ENCODE results near the gene RASSF7. TPM values are rescaled to one million over a fixed set of nuclear protein-coding genes. Genes with fewer than 3 reads are reported as not detected.
A peak's percentile ranks its signal among the peaks of the same experiment; 100 is the strongest.

Gene RASSF7
- total RNA-seq, 1 experiment from 2014 or later = 32.5 TPM

DNA sequence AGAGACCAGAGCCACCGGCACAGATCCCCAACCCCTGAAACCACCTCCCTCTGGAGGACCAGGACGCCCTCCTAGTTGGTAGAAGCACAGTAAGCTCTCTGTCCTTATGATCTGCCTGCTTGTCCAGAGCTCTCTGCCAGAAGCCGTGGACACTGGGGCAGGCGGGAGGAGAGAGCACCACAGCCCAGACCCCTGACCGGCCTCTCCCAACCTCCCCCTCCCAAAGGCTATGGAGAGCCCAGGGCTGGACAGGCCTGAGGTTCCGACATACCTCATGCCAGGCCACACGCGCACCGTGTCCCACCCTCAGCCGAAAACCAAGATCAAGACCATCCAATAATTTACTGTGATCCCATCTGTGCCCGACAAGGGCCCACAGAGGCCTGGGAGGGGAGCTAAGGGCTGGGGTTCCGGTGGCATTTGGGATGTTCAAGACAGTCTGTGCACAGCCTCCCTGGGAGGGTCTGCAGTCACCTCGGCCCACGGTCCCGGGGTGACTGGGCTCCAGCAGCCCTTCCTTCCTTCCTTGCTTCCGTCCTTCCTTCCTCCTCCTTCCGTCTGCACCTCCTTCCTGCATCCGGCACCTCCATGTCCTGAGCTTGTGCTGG lies 28.7 kb upstream of the RASSF7 start:
- peaks cover 5% of the 10 kb centered on the region; the same call in 1 of the 2 replicates for H3K36me3 Mint-ChIP-seq
- ChIA-PET CTCF (interaction anchor here (1.3 kb wide), 1 partner anchor 125 kb away, joined by 4 read pairs; no protein-coding TSS in a partner anchor), POLR2A (no interaction called here)
- H3K27me3 Mint-ChIP-seq (ENCODE audit: low read depth) = peaks cover 6% of the 10 kb centered on the region
- no peaks in the 10 kb centered on the region for H3K4me1 Mint-ChIP-seq
- DNase-seq (ENCODE audit: low spot score) (no peak), ATAC-seq (no peak)
- TF ChIP-seq, protein P1, sequence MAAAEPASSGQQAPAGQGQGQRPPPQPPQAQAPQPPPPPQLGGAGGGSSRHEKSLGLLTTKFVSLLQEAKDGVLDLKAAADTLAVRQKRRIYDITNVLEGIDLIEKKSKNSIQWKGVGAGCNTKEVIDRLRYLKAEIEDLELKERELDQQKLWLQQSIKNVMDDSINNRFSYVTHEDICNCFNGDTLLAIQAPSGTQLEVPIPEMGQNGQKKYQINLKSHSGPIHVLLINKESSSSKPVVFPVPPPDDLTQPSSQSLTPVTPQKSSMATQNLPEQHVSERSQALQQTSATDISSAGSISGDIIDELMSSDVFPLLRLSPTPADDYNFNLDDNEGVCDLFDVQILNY (CRISPR knock-in tag; IDR thresholded peaks at IDR 0.05) = no peak
- TF ChIP-seq, protein P2, sequence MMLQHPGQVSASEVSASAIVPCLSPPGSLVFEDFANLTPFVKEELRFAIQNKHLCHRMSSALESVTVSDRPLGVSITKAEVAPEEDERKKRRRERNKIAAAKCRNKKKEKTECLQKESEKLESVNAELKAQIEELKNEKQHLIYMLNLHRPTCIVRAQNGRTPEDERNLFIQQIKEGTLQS (CRISPR knock-in tag; conservative IDR thresholded peaks at IDR 0.05) = no peak
- TF ChIP-seq, protein P3, sequence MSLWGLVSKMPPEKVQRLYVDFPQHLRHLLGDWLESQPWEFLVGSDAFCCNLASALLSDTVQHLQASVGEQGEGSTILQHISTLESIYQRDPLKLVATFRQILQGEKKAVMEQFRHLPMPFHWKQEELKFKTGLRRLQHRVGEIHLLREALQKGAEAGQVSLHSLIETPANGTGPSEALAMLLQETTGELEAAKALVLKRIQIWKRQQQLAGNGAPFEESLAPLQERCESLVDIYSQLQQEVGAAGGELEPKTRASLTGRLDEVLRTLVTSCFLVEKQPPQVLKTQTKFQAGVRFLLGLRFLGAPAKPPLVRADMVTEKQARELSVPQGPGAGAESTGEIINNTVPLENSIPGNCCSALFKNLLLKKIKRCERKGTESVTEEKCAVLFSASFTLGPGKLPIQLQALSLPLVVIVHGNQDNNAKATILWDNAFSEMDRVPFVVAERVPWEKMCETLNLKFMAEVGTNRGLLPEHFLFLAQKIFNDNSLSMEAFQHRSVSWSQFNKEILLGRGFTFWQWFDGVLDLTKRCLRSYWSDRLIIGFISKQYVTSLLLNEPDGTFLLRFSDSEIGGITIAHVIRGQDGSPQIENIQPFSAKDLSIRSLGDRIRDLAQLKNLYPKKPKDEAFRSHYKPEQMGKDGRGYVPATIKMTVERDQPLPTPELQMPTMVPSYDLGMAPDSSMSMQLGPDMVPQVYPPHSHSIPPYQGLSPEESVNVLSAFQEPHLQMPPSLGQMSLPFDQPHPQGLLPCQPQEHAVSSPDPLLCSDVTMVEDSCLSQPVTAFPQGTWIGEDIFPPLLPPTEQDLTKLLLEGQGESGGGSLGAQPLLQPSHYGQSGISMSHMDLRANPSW (CRISPR knock-in tag; conservative IDR thresholded peaks at IDR 0.05; ENCODE audit: low read depth) = no peak
- TF ChIP-seq SOX15 (CRISPR knock-in tag; IDR thresholded peaks at IDR 0.05) (no peak), OVOL2 (CRISPR knock-in tag; IDR thresholded peaks at IDR 0.05; ENCODE audit: borderline replicate concordance) (no peak), TEAD1 (CRISPR knock-in tag; IDR thresholded peaks at IDR 0.05) (no peak), NFE2L1 (CRISPR knock-in tag; IDR thresholded peaks at IDR 0.05) (no peak), ZNF138 (CRISPR knock-in tag; conservative IDR thresholded peaks at IDR 0.05) (no peak), MXD4 (CRISPR knock-in tag; IDR thresholded peaks at IDR 0.05; ENCODE audit: borderline replicate concordance) (no peak), NFATC4 (CRISPR knock-in tag; IDR thresholded peaks at IDR 0.05) (no peak), ATF1 (CRISPR knock-in tag; IDR thresholded peaks at IDR 0.05) (no peak)
- TF ChIP-seq, protein P4, sequence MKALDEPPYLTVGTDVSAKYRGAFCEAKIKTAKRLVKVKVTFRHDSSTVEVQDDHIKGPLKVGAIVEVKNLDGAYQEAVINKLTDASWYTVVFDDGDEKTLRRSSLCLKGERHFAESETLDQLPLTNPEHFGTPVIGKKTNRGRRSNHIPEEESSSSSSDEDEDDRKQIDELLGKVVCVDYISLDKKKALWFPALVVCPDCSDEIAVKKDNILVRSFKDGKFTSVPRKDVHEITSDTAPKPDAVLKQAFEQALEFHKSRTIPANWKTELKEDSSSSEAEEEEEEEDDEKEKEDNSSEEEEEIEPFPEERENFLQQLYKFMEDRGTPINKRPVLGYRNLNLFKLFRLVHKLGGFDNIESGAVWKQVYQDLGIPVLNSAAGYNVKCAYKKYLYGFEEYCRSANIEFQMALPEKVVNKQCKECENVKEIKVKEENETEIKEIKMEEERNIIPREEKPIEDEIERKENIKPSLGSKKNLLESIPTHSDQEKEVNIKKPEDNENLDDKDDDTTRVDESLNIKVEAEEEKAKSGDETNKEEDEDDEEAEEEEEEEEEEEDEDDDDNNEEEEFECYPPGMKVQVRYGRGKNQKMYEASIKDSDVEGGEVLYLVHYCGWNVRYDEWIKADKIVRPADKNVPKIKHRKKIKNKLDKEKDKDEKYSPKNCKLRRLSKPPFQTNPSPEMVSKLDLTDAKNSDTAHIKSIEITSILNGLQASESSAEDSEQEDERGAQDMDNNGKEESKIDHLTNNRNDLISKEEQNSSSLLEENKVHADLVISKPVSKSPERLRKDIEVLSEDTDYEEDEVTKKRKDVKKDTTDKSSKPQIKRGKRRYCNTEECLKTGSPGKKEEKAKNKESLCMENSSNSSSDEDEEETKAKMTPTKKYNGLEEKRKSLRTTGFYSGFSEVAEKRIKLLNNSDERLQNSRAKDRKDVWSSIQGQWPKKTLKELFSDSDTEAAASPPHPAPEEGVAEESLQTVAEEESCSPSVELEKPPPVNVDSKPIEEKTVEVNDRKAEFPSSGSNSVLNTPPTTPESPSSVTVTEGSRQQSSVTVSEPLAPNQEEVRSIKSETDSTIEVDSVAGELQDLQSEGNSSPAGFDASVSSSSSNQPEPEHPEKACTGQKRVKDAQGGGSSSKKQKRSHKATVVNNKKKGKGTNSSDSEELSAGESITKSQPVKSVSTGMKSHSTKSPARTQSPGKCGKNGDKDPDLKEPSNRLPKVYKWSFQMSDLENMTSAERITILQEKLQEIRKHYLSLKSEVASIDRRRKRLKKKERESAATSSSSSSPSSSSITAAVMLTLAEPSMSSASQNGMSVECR (CRISPR knock-in tag; IDR thresholded peaks at IDR 0.05; ENCODE audit: borderline replicate concordance) = no peak
- TF ChIP-seq, protein P5, sequence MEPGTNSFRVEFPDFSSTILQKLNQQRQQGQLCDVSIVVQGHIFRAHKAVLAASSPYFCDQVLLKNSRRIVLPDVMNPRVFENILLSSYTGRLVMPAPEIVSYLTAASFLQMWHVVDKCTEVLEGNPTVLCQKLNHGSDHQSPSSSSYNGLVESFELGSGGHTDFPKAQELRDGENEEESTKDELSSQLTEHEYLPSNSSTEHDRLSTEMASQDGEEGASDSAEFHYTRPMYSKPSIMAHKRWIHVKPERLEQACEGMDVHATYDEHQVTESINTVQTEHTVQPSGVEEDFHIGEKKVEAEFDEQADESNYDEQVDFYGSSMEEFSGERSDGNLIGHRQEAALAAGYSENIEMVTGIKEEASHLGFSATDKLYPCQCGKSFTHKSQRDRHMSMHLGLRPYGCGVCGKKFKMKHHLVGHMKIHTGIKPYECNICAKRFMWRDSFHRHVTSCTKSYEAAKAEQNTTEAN (CRISPR knock-in tag; IDR thresholded peaks at IDR 0.05) = no peak
- TF ChIP-seq, protein P6, sequence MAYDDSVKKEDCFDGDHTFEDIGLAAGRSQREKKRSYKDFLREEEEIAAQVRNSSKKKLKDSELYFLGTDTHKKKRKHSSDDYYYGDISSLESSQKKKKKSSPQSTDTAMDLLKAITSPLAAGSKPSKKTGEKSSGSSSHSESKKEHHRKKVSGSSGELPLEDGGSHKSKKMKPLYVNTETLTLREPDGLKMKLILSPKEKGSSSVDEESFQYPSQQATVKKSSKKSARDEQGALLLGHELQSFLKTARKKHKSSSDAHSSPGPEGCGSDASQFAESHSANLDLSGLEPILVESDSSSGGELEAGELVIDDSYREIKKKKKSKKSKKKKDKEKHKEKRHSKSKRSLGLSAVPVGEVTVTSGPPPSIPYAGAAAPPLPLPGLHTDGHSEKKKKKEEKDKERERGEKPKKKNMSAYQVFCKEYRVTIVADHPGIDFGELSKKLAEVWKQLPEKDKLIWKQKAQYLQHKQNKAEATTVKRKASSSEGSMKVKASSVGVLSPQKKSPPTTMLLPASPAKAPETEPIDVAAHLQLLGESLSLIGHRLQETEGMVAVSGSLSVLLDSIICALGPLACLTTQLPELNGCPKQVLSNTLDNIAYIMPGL (CRISPR knock-in tag; IDR thresholded peaks at IDR 0.05) = no peak
- TF ChIP-seq, protein P7, sequence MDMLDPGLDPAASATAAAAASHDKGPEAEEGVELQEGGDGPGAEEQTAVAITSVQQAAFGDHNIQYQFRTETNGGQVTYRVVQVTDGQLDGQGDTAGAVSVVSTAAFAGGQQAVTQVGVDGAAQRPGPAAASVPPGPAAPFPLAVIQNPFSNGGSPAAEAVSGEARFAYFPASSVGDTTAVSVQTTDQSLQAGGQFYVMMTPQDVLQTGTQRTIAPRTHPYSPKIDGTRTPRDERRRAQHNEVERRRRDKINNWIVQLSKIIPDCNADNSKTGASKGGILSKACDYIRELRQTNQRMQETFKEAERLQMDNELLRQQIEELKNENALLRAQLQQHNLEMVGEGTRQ (CRISPR knock-in tag; IDR thresholded peaks at IDR 0.05) = no peak
- TF ChIP-seq, protein P8, sequence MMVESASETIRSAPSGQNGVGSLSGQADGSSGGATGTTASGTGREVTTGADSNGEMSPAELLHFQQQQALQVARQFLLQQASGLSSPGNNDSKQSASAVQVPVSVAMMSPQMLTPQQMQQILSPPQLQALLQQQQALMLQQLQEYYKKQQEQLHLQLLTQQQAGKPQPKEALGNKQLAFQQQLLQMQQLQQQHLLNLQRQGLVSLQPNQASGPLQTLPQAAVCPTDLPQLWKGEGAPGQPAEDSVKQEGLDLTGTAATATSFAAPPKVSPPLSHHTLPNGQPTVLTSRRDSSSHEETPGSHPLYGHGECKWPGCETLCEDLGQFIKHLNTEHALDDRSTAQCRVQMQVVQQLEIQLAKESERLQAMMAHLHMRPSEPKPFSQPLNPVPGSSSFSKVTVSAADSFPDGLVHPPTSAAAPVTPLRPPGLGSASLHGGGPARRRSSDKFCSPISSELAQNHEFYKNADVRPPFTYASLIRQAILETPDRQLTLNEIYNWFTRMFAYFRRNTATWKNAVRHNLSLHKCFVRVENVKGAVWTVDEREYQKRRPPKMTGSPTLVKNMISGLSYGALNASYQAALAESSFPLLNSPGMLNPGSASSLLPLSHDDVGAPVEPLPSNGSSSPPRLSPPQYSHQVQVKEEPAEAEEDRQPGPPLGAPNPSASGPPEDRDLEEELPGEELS (CRISPR knock-in tag; IDR thresholded peaks at IDR 0.05) = no peak
- TF ChIP-seq, protein P9, sequence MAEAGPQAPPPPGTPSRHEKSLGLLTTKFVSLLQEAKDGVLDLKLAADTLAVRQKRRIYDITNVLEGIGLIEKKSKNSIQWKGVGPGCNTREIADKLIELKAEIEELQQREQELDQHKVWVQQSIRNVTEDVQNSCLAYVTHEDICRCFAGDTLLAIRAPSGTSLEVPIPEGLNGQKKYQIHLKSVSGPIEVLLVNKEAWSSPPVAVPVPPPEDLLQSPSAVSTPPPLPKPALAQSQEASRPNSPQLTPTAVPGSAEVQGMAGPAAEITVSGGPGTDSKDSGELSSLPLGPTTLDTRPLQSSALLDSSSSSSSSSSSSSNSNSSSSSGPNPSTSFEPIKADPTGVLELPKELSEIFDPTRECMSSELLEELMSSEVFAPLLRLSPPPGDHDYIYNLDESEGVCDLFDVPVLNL (CRISPR knock-in tag; IDR thresholded peaks at IDR 0.05; ENCODE audit: borderline replicate concordance, low read depth) = no peak
- peak overlapping the region; percentile 53 for H3K27ac Mint-ChIP-seq
- no peaks in the 10 kb centered on the region for H3K9me3 Mint-ChIP-seq
- H3K4me3 Mint-ChIP-seq = no peak overlapping the region
